ENCODE results near the gene SLC8A3.

- TF ChIP-seq POLR2A (IDR thresholded peaks at IDR 0.05) (no peak), CTCF (IDR thresholded peaks at IDR 0.05) (no peak)
Observed at GRCh38 chr14:70021548-70022220, 167.1 kb downstream of the SLC8A3 start.
